ENCODE data around the gene AGBL5. TPM values are rescaled to one million over a fixed set of nuclear protein-coding genes. Genes with fewer than 3 reads are reported as not detected.

The AGBL5 gene
- total and polyA plus RNA-seq, 2 of the 13 experiments (the other 11 are each of a cell fraction or from before 2014, with no cell fraction given) = 55.9 to 73.3 TPM

DNA sequence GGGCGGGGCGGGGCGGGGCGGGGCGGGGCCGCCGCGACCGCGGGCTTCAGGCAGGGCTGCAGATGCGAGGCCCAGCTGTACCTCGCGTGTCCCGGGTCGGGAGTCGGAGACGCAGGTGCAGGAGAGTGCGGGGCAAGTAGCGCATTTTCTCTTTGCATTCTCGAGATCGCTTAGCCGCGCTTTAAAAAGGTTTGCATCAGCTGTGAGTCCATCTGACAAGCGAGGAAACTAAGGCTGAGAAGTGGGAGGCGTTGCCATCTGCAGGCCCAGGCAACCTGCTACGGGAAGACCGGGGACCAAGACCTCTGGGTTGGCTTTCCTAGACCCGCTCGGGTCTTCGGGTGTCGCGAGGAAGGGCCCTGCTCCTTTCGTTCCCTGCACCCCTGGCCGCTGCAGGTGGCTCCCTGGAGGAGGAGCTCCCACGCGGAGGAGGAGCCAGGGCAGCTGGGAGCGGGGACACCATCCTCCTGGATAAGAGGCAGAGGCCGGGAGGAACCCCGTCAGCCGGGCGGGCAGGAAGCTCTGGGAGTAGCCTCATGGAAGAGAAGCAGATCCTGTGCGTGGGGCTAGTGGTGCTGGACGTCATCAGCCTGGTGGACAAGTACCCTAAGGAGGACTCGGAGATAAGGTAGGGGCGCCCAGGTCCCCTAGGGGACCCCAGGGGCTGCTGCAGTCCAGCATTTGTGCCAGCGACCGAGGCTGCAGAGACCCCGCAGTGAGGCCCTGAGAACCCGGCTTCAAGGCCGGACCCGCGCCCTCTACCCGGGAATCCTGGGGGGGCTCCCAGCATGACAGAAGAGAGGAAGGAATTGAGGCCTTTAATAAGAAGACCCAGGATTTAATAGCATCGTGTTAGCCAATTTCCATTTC, 35.5 kb downstream of the AGBL5 start, which contains the start of gene KHK (continued):
- TF ChIP-seq, protein P1, sequence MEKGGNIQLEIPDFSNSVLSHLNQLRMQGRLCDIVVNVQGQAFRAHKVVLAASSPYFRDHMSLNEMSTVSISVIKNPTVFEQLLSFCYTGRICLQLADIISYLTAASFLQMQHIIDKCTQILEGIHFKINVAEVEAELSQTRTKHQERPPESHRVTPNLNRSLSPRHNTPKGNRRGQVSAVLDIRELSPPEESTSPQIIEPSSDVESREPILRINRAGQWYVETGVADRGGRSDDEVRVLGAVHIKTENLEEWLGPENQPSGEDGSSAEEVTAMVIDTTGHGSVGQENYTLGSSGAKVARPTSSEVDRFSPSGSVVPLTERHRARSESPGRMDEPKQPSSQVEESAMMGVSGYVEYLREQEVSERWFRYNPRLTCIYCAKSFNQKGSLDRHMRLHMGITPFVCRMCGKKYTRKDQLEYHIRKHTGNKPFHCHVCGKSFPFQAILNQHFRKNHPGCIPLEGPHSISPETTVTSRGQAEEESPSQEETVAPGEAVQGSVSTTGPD (CRISPR knock-in tag; IDR thresholded peaks at IDR 0.05) = peak; percentile 68; the same call in 1 of the 2 replicates
- no peak for TF ChIP-seq ZNF615 (CRISPR knock-in tag; IDR thresholded peaks at IDR 0.05; ENCODE audit: borderline replicate concordance)
- TF ChIP-seq NR3C1 (CRISPR knock-in tag; IDR thresholded peaks at IDR 0.05) = no peak
- TF ChIP-seq SNRNP70 (IDR thresholded peaks at IDR 0.05; ENCODE audit: low read depth, low read length) = no peak
- TF ChIP-seq SSRP1 (CRISPR knock-in tag; IDR thresholded peaks at IDR 0.05) = no peak
- TF ChIP-seq NFRKB (IDR thresholded peaks at IDR 0.05) = no peak
- TF ChIP-seq SRF (IDR thresholded peaks at IDR 0.05; ENCODE audit: low read depth, low read length) = no peak
- no peak; the same call in 1 of the 2 replicates for TF ChIP-seq TGIF2 (CRISPR knock-in tag; IDR thresholded peaks at IDR 0.05)
- TF ChIP-seq RFX1 (IDR thresholded peaks at IDR 0.05) = no peak
- peak; percentile 67; the same call in 1 of the 2 replicates for TF ChIP-seq NFATC3 (CRISPR knock-in tag; IDR thresholded peaks at IDR 0.05)
- TF ChIP-seq ZNF180 (CRISPR knock-in tag; IDR thresholded peaks at IDR 0.05; ENCODE audit: borderline replicate concordance, low read depth) = no peak
- TF ChIP-seq ZNF17 (CRISPR knock-in tag; IDR thresholded peaks at IDR 0.05) = no peak
- no peak for TF ChIP-seq RCOR2 (CRISPR knock-in tag; IDR thresholded peaks at IDR 0.05)
- peak; percentile 49 for TF ChIP-seq DMAP1 (CRISPR knock-in tag; IDR thresholded peaks at IDR 0.05)
- TF ChIP-seq ZNF780A (CRISPR knock-in tag; IDR thresholded peaks at IDR 0.05) = no peak
- no peak for TF ChIP-seq ARID2 (CRISPR knock-in tag; IDR thresholded peaks at IDR 0.05; ENCODE audit: borderline replicate concordance)
- TF ChIP-seq ZNF7 (CRISPR knock-in tag; IDR thresholded peaks at IDR 0.05) = no peak
- no peak for TF ChIP-seq RORA (CRISPR knock-in tag; IDR thresholded peaks at IDR 0.05)
- TF ChIP-seq ZKSCAN1 (IDR thresholded peaks at IDR 0.05; ENCODE audit: low read length) = no peak
- no peak for TF ChIP-seq ZNF879 (CRISPR knock-in tag; IDR thresholded peaks at IDR 0.05)
- no peak; the same call in 1 of the 2 replicates for TF ChIP-seq ZNF749 (CRISPR knock-in tag; IDR thresholded peaks at IDR 0.05; ENCODE audit: borderline replicate concordance)
- no peak for TF ChIP-seq ZSCAN12 (CRISPR knock-in tag; IDR thresholded peaks at IDR 0.05)
- 0 out of 2 replicates have a peak, but pooled peaks have one; percentile 20 for TF ChIP-seq NFKB2 (CRISPR knock-in tag; IDR thresholded peaks at IDR 0.05; ENCODE audit: borderline replicate concordance)
- TF ChIP-seq ZSCAN20 (CRISPR knock-in tag; IDR thresholded peaks at IDR 0.05; ENCODE audit: borderline replicate concordance) = no peak
- TF ChIP-seq, protein P2, sequence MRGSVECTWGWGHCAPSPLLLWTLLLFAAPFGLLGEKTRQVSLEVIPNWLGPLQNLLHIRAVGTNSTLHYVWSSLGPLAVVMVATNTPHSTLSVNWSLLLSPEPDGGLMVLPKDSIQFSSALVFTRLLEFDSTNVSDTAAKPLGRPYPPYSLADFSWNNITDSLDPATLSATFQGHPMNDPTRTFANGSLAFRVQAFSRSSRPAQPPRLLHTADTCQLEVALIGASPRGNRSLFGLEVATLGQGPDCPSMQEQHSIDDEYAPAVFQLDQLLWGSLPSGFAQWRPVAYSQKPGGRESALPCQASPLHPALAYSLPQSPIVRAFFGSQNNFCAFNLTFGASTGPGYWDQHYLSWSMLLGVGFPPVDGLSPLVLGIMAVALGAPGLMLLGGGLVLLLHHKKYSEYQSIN (CRISPR knock-in tag; IDR thresholded peaks at IDR 0.05; ENCODE audit: borderline replicate concordance) = no peak
- no peak; the same call in 1 of the 2 replicates for TF ChIP-seq YEATS4 (CRISPR knock-in tag; IDR thresholded peaks at IDR 0.05; ENCODE audit: borderline replicate concordance)
- TF ChIP-seq ZNF383 (CRISPR knock-in tag; IDR thresholded peaks at IDR 0.05; ENCODE audit: borderline replicate concordance) = no peak
- TF ChIP-seq RBM22 (optimal IDR thresholded peaks at IDR 0.05; ENCODE audit: low read length) = no peak

Data from HepG2 (cell line).